Ascending aorta (tissue), 2 donors: ENCODE data around the gene GUCA2A. TPM values are rescaled to one million over a fixed set of nuclear protein-coding genes. Genes with fewer than 3 reads are reported as not detected.

Experiments
- DNase-seq, 2 donors: peaks; one replicate each; pipeline ENCODE4 v3.0.0-alpha.2; 2019; ENCODE audit warnings: low spot score in 2 of 2
- H3K27ac ChIP-seq, 2 donors: fragments of 200-600 bp; sonication (generic); one replicate each; pipeline ENCODE4 v1.5.1; 2016 to 2017; ENCODE audit warnings: mild to moderate bottlenecking in 1 of 2
- H3K27me3 ChIP-seq: fragments of 200-600 bp; sonication (generic); one replicate; pipeline ENCODE4 v1.5.1; 2017
- H3K36me3 ChIP-seq, 2 donors: fragments of 200-600 bp; sonication (generic); one replicate each; pipeline ENCODE4 v1.5.1; 2016
- H3K4me1 ChIP-seq, 2 donors: fragments of 200-600 bp; sonication (generic); one replicate each; pipeline ENCODE4 v1.5.1; 2016 to 2017; ENCODE audit warnings: mild to moderate bottlenecking in 1 of 2
- H3K4me3 ChIP-seq, 2 donors: fragments of 200-600 bp; sonication (generic); one replicate each; pipeline ENCODE4 v1.5.1; 2016 to 2017; ENCODE audit warnings: mild to moderate bottlenecking in 1 of 2
- H3K9me3 ChIP-seq, 2 donors: fragments of 200-600 bp; sonication (generic); one replicate each; pipeline ENCODE4 v1.5.1; 2016
- intact Hi-C: fragments of 100-400 bp; cut with DNase I; formaldehyde crosslinking; loops from one replicate; pipeline ENCODE4 v1.15.1; 2023
- total RNA-seq: library from RNA; depleted of rRNA; stranded (reverse); fragments of >200 nt; gene quantifications from one replicate; pipeline ENCODE4 v1.1.0, GENCODE V29; 2016
- TF ChIP-seq, protein P1 (sequence below), 3 experiments: fragments of 200-600 bp in 2 of 3; fragments of 450-650 bp in 1 of 3; sonication (generic) in 2 of 3; IDR thresholded peaks; one replicate each; pipeline ENCODE4 v1.5.1; 2016 to 2019; ENCODE audit warnings: antibody characterized with exemption in 3 of 3, mild to moderate bottlenecking in 1 of 3, moderate library complexity in 1 of 3

The GUCA2A gene
- total RNA-seq, 1 donor from 2014 or later = not detected

DNA sequence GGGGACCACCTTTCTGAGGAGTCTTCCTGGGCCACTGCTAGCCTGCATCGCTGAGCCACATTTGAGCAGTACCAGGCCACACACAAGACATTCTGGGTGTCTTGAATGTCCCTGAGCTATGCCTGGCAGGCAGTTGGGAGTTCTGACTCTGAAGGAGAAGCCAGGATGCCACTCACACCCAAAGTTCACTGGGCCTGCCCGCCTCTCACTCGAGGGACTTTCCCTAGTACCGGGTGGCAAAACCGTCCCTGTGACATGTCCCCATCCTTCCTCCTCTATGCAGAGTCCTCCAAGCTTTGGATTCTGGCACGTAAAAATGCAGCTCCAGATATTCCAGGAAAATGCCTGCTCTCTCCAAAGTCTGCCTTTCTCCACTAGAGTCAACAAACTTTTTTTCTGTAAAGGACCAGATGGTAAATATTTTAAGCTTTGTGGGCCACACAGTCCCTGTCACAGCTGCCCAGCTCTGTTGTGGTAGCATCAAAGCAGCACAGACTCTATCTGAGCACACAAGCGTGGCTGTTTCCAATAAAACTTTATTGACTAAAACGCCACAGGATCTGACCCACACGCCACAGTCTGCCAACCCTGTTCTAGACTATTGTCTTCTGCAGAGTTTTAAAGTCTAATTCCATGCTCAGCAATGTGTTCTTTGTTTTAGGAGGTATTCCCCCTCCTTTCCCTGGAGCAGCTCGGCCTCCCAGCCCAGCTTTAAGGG lies 30.6 kb downstream of the GUCA2A start:
- DNase-seq = no peak
- Histone ChIP-seq H3K4me1 (no peaks in the 10 kb centered on the region), H3K27me3 (no peaks in the 10 kb centered on the region), H3K36me3 (no peaks in the 10 kb centered on the region), H3K4me3 (no peak overlapping the region), H3K27ac (no peak overlapping the region), H3K9me3 (no peaks in the 10 kb centered on the region)
- intact Hi-C loops = no loop called here
- TF ChIP-seq, protein P1, sequence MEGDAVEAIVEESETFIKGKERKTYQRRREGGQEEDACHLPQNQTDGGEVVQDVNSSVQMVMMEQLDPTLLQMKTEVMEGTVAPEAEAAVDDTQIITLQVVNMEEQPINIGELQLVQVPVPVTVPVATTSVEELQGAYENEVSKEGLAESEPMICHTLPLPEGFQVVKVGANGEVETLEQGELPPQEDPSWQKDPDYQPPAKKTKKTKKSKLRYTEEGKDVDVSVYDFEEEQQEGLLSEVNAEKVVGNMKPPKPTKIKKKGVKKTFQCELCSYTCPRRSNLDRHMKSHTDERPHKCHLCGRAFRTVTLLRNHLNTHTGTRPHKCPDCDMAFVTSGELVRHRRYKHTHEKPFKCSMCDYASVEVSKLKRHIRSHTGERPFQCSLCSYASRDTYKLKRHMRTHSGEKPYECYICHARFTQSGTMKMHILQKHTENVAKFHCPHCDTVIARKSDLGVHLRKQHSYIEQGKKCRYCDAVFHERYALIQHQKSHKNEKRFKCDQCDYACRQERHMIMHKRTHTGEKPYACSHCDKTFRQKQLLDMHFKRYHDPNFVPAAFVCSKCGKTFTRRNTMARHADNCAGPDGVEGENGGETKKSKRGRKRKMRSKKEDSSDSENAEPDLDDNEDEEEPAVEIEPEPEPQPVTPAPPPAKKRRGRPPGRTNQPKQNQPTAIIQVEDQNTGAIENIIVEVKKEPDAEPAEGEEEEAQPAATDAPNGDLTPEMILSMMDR (IDR thresholded peaks at IDR 0.05) = no peak

DNA sequence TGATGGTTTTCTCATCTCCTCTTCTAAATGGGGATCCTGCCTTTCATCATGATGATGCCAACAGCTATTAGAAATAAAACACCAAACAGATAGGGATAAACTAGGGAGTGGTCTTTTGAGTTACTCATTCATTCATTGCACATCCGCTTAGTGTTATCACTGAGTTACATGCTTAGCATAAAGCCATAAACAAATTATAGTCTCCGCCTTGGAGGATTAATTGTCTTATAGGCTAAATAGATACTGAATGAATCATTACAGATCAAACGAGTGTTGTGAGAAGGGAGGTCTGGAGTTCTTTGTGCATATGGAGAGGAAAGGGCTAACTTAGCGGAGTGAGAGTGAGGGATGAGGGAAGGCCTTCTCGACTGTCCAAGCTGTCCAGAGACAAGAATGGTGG lies 31.2 kb downstream of the GUCA2A start:
- no peaks in the 10 kb centered on the region for H3K4me1 ChIP-seq
- H3K27me3 ChIP-seq = no peaks in the 10 kb centered on the region
- H3K9me3 ChIP-seq = no peaks in the 10 kb centered on the region
- H3K36me3 ChIP-seq = no peaks in the 10 kb centered on the region
- no peak for DNase-seq
- H3K27ac ChIP-seq = no peak overlapping the region
- no peak overlapping the region for H3K4me3 ChIP-seq
- TF ChIP-seq, protein P1 (IDR thresholded peaks at IDR 0.05) = no peak
- intact Hi-C loops = no loop called here

DNA sequence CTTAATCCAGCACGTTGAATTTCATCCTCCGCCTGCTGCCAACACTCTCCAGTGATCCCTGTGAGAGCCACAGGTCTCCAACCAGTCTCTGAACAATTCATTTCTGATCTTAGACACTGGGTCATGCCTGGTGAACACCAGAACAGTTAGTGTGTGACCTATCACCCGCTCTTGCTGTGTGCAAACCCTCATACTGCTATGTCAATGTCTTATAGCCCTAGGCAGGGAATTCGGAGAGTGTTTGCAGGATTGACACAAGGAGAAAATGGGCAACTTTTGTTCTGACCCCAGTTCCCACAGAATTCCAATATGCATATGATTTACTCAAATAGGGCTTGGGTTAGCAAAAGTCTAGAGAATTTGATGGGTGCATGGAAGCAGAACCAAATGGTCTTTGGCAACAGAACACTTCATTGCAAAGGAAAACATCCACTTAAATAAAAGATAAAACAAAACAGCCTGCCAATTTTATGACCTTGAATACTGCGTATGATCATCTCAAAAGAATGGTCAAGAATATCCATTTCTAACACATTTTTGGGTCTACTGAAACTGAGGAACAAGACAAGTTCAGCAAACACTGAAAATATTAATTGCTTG lies 34.4 kb downstream of the GUCA2A start:
- Histone ChIP-seq H3K4me1 (no peaks in the 10 kb centered on the region), H3K36me3 (no peaks in the 10 kb centered on the region), H3K27me3 (no peaks in the 10 kb centered on the region), H3K27ac (no peak overlapping the region), H3K4me3 (no peak overlapping the region), H3K9me3 (no peaks in the 10 kb centered on the region)
- TF ChIP-seq, protein P1 (IDR thresholded peaks at IDR 0.05) = no peak
- no peak for DNase-seq
- intact Hi-C loops = no loop called here

DNA sequence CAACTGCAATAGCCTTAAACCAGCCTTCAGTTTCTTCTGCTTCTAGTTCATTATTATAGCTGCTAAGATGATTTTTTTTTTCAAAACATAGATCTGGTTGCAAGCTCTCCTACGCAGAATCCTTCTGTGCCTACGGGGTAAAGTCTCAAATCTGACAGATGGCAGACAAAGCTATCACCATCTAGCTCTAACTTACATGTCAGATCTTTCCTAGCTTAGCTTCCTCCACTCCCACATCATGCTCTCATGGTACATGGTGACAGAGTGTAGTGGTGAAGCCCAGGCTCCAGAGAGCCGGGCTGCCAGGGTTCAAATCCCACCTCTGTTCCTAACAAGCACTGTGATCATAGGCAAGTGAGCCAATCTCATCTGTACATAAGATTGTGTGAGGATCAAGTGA lies 35.6 kb downstream of the GUCA2A start:
- H3K4me3 ChIP-seq = no peak overlapping the region
- no peak for DNase-seq
- H3K9me3 ChIP-seq = no peaks in the 10 kb centered on the region
- H3K4me1 ChIP-seq = no peaks in the 10 kb centered on the region
- TF ChIP-seq, protein P1 (IDR thresholded peaks at IDR 0.05) = no peak
- intact Hi-C loops = no loop called here
- H3K36me3 ChIP-seq = no peaks in the 10 kb centered on the region
- no peaks in the 10 kb centered on the region for H3K27me3 ChIP-seq
- no peak overlapping the region for H3K27ac ChIP-seq

DNA sequence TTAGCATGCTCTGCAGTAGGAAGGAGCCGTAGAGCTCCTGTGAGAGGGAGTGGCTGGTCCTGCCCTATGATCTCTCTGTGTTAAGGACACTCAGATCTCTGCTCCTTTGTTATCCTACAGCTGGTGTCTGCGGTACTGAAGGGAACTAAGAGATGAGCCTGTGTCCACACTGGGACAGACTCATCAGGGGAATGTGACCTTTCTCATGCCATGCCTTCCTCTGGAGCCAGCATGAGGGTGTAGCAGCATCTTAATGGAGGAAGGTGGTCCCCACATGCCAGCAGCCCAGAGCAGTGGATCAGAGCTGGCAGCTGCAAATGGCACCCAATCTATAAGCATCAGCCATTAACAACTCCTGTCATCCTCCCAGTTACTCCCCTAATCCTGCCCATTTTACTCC lies 36.0 kb downstream of the GUCA2A start:
- Histone ChIP-seq H3K4me1 (no peaks in the 10 kb centered on the region), H3K9me3 (no peaks in the 10 kb centered on the region), H3K36me3 (no peaks in the 10 kb centered on the region), H3K4me3 (no peak overlapping the region), H3K27me3 (no peaks in the 10 kb centered on the region), H3K27ac (no peak overlapping the region)
- DNase-seq = no peak
- intact Hi-C loops = no loop called here
- TF ChIP-seq, protein P1 (IDR thresholded peaks at IDR 0.05) = no peak
